MM.1S (cell line): ENCODE results near the gene ZRANB2.

Source experiments
- DNase-seq: peaks from one replicate; pipeline ENCODE4 v3.0.0-alpha.2; 2015
- H2AFZ ChIP-seq: fragments of 300-600 bp; sonication (generic); 2 replicates; pipeline ENCODE4 v1.6.0; 2016; ENCODE audit warnings: antibody characterized with exemption, low read length
- H3F3A ChIP-seq: fragments of 300-600 bp; sonication (generic); 2 replicates; pipeline ENCODE4 v1.6.1; 2016; ENCODE audit warnings: mild to moderate bottlenecking, antibody characterized with exemption, low read length, moderate library complexity, mixed read lengths; ENCODE audit not compliant: insufficient read depth
- H3K27ac ChIP-seq: fragments of 300-600 bp; sonication (generic); 2 replicates; pipeline ENCODE4 v1.5.1; 2016; ENCODE audit warnings: mild to moderate bottlenecking, low read length
- H3K27me3 ChIP-seq: fragments of 300-600 bp; sonication (generic); replicated peaks from 2 replicates; pipeline ENCODE4 v1.6.0; 2016; ENCODE audit warnings: low read length; ENCODE audit not compliant: insufficient read depth
- H3K36me3 ChIP-seq: fragments of 300-600 bp; sonication (generic); replicated peaks from 2 replicates; pipeline ENCODE4 v1.6.1; 2016; ENCODE audit warnings: mild to moderate bottlenecking, low read length, mixed read lengths; ENCODE audit not compliant: insufficient read depth
- H3K4me1 ChIP-seq: fragments of 300-600 bp; sonication (generic); 2 replicates; pipeline ENCODE4 v1.6.1; 2016; ENCODE audit warnings: low read length, mixed read lengths
- H3K4me2 ChIP-seq: fragments of 300-600 bp; sonication (generic); 2 replicates; pipeline ENCODE4 v1.6.0; 2016; ENCODE audit warnings: low read depth, low read length
- H3K4me3 ChIP-seq: fragments of 300-600 bp; sonication (generic); 2 replicates; pipeline ENCODE4 v1.5.1; 2016; ENCODE audit warnings: low read length, mixed read lengths
- H3K79me2 ChIP-seq: fragments of 300-600 bp; sonication (generic); 2 replicates; pipeline ENCODE4 v1.6.1; 2016; ENCODE audit warnings: mixed run types, low read length, mixed read lengths
- H3K9ac ChIP-seq: fragments of 300-600 bp; sonication (generic); 2 replicates; pipeline ENCODE4 v1.6.1; 2016; ENCODE audit warnings: low read length, mixed read lengths
- H3K9me2 ChIP-seq: fragments of 300-600 bp; sonication (generic); replicated peaks from 2 replicates; pipeline ENCODE4 v1.6.1; 2016; ENCODE audit warnings: mild to moderate bottlenecking, low read length, mixed read lengths; ENCODE audit not compliant: insufficient read depth
- H3K9me3 ChIP-seq: fragments of 300-600 bp; sonication (generic); replicated peaks from 2 replicates; pipeline ENCODE4 v1.6.1; 2016; ENCODE audit warnings: mild to moderate bottlenecking, low read length, mixed read lengths; ENCODE audit not compliant: insufficient read depth
- H4K20me1 ChIP-seq: fragments of 300-600 bp; sonication (generic); 2 replicates; pipeline ENCODE4 v1.6.1; 2016; ENCODE audit warnings: mild to moderate bottlenecking, low read length, moderate library complexity, mixed read lengths; ENCODE audit not compliant: insufficient read depth
- EZH2 ChIP-seq: fragments of 300-600 bp; sonication (generic); optimal IDR thresholded peaks from 2 replicates; pipeline ENCODE3; 2017; ENCODE audit warnings: low read depth, mild to moderate bottlenecking, antibody characterized with exemption, low read length, mixed read lengths
- EZH2phosphoT487 ChIP-seq: fragments of 300-600 bp; sonication (generic); IDR thresholded peaks from 2 replicates; pipeline ENCODE4 v1.6.1; 2018; ENCODE audit warnings: antibody characterized with exemption, low read length
- TF ChIP-seq, protein P1 (sequence below): fragments of 300-600 bp; sonication (generic); IDR thresholded peaks from 2 replicates; pipeline ENCODE4 v1.5.1; 2016; ENCODE audit warnings: antibody characterized with exemption, low read length, mixed read lengths

The ZRANB2 gene, protein sequence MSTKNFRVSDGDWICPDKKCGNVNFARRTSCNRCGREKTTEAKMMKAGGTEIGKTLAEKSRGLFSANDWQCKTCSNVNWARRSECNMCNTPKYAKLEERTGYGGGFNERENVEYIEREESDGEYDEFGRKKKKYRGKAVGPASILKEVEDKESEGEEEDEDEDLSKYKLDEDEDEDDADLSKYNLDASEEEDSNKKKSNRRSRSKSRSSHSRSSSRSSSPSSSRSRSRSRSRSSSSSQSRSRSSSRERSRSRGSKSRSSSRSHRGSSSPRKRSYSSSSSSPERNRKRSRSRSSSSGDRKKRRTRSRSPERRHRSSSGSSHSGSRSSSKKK

DNA sequence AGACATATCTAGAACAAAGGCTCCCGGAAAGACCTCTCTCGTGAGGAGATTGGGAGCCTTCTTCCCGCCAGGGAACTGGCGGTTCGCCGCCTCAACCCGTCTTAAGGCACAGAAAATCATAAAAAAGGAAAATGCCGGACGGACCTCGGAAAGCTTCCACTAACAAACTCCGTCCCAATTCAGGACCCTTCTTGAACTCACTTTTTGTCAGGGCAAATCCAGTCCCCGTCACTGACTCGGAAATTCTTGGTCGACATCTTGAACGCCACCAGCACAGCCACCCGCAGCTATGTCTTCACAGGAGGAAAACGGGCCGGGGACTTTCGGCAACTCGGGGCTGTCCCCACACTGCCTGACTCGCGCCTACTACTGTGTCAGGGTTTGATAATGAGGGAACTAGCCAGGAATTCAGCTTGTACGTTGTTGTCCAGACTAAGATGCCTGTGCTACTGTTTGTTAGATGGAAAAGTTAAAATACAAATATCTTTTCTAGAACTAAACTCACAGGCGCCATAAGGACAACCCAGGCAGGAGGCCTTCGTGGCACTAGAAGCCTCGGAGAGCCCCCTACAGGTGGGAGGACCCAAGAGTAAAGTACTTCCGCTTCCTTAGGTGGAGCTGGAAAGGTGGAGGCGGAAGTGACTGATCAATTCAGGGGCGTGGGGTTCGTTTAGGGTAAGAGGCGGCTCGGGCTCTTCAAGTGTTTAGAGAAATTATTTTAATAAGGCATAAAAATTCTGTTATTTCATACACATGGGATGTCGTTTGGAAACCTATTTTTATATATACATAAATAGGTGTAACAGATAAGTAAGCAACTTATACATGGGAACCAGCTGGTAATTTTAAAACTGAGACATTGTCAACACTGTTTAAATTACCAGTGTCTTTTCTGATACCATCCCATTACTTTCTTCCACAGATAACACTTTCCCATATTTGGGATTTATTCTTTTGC is at the start of gene ZRANB2:
TSS of gene ZRANB2 (minus strand) at position 297 of the 958 bp plus-strand sequence. CDS start at position 257, 40 bp downstream.
- Histone ChIP-seq H3K27me3 (no peaks in the 10 kb centered on the region), H3K9me2 (no peaks in the 10 kb centered on the region), H3F3A (0 out of 2 replicates have a peak, but pooled peaks cover 3% of the 10 kb centered on the region), H2AFZ (peak within 1 kb of the TSS; percentile 87), H3K4me1 (peaks cover 15% of the 10 kb centered on the region), H3K27ac (peak within 1 kb of the TSS; percentile 80), H3K9ac (peak within 1 kb of the TSS; percentile 95), H3K9me3 (no peaks in the 10 kb centered on the region), H4K20me1 (peaks cover 4% of the 10 kb centered on the region; the same call in 1 of the 2 replicates), H3K79me2 (peaks cover 49% of the 10 kb centered on the region), H3K4me2 (peak within 1 kb of the TSS; percentile 85), H3K4me3 (peak within 1 kb of the TSS; percentile 94), H3K36me3 (peaks cover 22% of the 10 kb centered on the region; the same call in 1 of the 2 replicates)
- TF ChIP-seq EZH2 (no peak), EZH2phosphoT487 (no peak)
- TF ChIP-seq, protein P1, sequence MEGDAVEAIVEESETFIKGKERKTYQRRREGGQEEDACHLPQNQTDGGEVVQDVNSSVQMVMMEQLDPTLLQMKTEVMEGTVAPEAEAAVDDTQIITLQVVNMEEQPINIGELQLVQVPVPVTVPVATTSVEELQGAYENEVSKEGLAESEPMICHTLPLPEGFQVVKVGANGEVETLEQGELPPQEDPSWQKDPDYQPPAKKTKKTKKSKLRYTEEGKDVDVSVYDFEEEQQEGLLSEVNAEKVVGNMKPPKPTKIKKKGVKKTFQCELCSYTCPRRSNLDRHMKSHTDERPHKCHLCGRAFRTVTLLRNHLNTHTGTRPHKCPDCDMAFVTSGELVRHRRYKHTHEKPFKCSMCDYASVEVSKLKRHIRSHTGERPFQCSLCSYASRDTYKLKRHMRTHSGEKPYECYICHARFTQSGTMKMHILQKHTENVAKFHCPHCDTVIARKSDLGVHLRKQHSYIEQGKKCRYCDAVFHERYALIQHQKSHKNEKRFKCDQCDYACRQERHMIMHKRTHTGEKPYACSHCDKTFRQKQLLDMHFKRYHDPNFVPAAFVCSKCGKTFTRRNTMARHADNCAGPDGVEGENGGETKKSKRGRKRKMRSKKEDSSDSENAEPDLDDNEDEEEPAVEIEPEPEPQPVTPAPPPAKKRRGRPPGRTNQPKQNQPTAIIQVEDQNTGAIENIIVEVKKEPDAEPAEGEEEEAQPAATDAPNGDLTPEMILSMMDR, result peak; percentile 70
- DNase-seq, result peak; percentile 97

DNA sequence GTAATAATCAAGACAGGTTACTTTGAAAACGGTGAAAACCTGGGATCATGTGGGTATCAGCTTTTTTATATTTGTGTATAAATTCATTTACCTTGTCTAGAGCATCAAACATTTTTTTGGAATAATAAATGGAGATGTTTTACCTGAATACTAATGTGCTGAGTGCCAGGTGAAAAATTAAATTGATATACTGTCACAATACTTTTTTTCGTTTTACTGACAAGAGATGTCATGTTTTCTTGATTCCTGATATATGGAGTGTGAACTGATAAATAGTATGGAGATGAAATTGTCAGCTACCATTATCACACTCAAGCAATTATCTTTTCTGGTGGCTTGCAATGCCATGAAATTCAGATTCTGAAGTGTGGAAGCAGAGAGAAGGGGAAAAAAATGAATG is 47.2 kb upstream of the ZRANB2 start:
- no peak for DNase-seq
- Histone ChIP-seq H3K9me3 (no peaks in the 10 kb centered on the region), H3K4me2 (no peak overlapping the region), H3K4me1 (no peaks in the 10 kb centered on the region), H3K79me2 (no peaks in the 10 kb centered on the region), H3K9me2 (no peaks in the 10 kb centered on the region), H3K4me3 (no peak overlapping the region), H3K36me3 (no peaks in the 10 kb centered on the region), H3K9ac (no peak overlapping the region), H4K20me1 (no peaks in the 10 kb centered on the region), H3F3A (no peaks in the 10 kb centered on the region), H2AFZ (no peak overlapping the region), H3K27ac (no peak overlapping the region), H3K27me3 (no peaks in the 10 kb centered on the region)
- TF ChIP-seq EZH2 (no peak), EZH2phosphoT487 (no peak)
- TF ChIP-seq, protein P1, result no peak

GRCh38 chr1:71118086-71118485 is 37.3 kb upstream of the ZRANB2 start:
- H3K36me3 ChIP-seq, result no peaks in the 10 kb centered on the region
- TF ChIP-seq EZH2phosphoT487, result no peak
- no peak for TF ChIP-seq EZH2
- TF ChIP-seq, protein P1, result no peak
- H3F3A ChIP-seq, result no peaks in the 10 kb centered on the region
- H3K4me2 ChIP-seq, result no peak overlapping the region
- no peaks in the 10 kb centered on the region for H3K9me3 ChIP-seq
- H3K4me3 ChIP-seq, result no peak overlapping the region
- no peak overlapping the region for H2AFZ ChIP-seq
- no peaks in the 10 kb centered on the region for H4K20me1 ChIP-seq
- no peaks in the 10 kb centered on the region for H3K4me1 ChIP-seq
- H3K79me2 ChIP-seq, result no peaks in the 10 kb centered on the region
- H3K9me2 ChIP-seq, result no peaks in the 10 kb centered on the region
- no peak overlapping the region for H3K27ac ChIP-seq
- DNase-seq, result no peak
- no peak overlapping the region for H3K9ac ChIP-seq
- no peaks in the 10 kb centered on the region for H3K27me3 ChIP-seq
